Karpas-422 (cell line): ENCODE measurements around the gene CSRP3. TPM values are rescaled to one million over a fixed set of nuclear protein-coding genes. Genes with fewer than 3 reads are reported as not detected.

Experiments used
- DNase-seq: peaks from one replicate; pipeline ENCODE4 v3.0.0-alpha.2; 2015
- H2AFZ ChIP-seq: fragments of 200-600 bp; sonication (generic); 2 replicates; pipeline ENCODE4 v1.6.1; 2014; ENCODE audit warnings: antibody characterized with exemption, low read length, mixed read lengths
- H3K27ac ChIP-seq: fragments of 200-600 bp; sonication (generic); 2 replicates; pipeline ENCODE4 v1.5.1; 2014; ENCODE audit warnings: mild to moderate bottlenecking, low read length, moderate library complexity
- H3K27me3 ChIP-seq: fragments of 200-600 bp; sonication (generic); 2 replicates; pipeline ENCODE4 v1.6.1; 2014; ENCODE audit warnings: low read length, mixed read lengths
- H3K36me3 ChIP-seq: fragments of 200-600 bp; sonication (generic); 2 replicates; pipeline ENCODE4 v1.6.1; 2014; ENCODE audit warnings: low read length, mixed read lengths; ENCODE audit not compliant: insufficient read depth
- H3K4me1 ChIP-seq: fragments of 200-600 bp; sonication (generic); 2 replicates; pipeline ENCODE4 v1.6.1; 2014; ENCODE audit warnings: mild to moderate bottlenecking, low read length, mixed read lengths
- H3K4me2 ChIP-seq: fragments of 200-600 bp; sonication (generic); 2 replicates; pipeline ENCODE4 v1.6.1; 2014; ENCODE audit warnings: low read length, low read depth, mild to moderate bottlenecking; ENCODE audit not compliant: poor library complexity, severe bottlenecking
- H3K4me3 ChIP-seq: fragments of 200-600 bp; sonication (generic); 2 replicates; pipeline ENCODE4 v1.5.1; 2014; ENCODE audit warnings: mild to moderate bottlenecking, antibody characterized with exemption, low read length, mixed read lengths
- H3K79me2 ChIP-seq: fragments of 200-600 bp; sonication (generic); 2 replicates; pipeline ENCODE4 v1.6.1; 2014; ENCODE audit warnings: mild to moderate bottlenecking, low read length, mixed read lengths
- H3K9ac ChIP-seq: fragments of 200-600 bp; sonication (generic); 2 replicates; pipeline ENCODE4 v1.6.0; 2014; ENCODE audit warnings: low read length
- H3K9me2 ChIP-seq: fragments of 200-600 bp; sonication (generic), shearing (Covaris generic); replicated peaks from 2 replicates; pipeline ENCODE4 v1.6.0; 2014; ENCODE audit warnings: mild to moderate bottlenecking, low read length, moderate library complexity; ENCODE audit not compliant: insufficient read depth
- H3K9me3 ChIP-seq: fragments of 300-700, 200-600 bp; sonication (generic); 2 replicates; pipeline ENCODE4 v1.6.1; 2014; ENCODE audit warnings: low read length, mixed read lengths
- H4K20me1 ChIP-seq: fragments of 200-600 bp; sonication (generic); 2 replicates; pipeline ENCODE4 v1.6.1; 2014; ENCODE audit warnings: mild to moderate bottlenecking, antibody characterized with exemption, low read length, low read depth; ENCODE audit not compliant: insufficient read depth
- total RNA-seq: library from RNA; depleted of rRNA; stranded (reverse); fragments of >200 nt; shearing (Covaris generic); gene quantifications from 2 replicates; pipeline ENCODE4 v1.2.3, GENCODE V29; 2014; ENCODE audit warnings: low replicate concordance

CSRP3 gene
- total RNA-seq, 1 experiment from 2014 or later = not detected

DNA sequence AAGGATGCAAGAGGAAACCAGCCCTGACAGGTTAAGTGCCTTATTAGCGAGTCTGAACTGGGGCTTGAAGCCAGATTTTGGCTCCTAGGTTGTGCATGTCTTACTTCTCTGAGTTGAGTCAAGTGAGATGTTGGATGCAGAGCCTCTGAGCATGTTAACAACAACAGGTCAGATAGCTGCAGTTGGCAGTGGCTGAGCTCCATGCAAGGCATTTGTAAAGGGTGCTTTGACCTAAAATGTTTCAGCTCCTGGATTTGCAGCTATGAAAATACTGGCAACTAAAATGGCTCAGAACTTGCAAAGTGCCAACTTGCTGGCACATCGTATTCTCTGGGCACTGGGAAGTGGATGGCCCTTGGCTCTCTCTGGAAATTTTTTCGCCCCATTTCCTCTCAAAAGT lies 16.4 kb upstream of the CSRP3 start:
- H3K9me2 ChIP-seq = no peaks in the 10 kb centered on the region
- H4K20me1 ChIP-seq = no peaks in the 10 kb centered on the region
- no peaks in the 10 kb centered on the region for H3K9me3 ChIP-seq
- no peaks in the 10 kb centered on the region for H3K79me2 ChIP-seq
- no peak overlapping the region for H3K4me3 ChIP-seq
- no peak overlapping the region for H2AFZ ChIP-seq
- H3K36me3 ChIP-seq = peaks cover 2% of the 10 kb centered on the region; the same call in 1 of the 2 replicates
- no peaks in the 10 kb centered on the region for H3K4me1 ChIP-seq
- no peaks in the 10 kb centered on the region for H3K27me3 ChIP-seq
- no peak overlapping the region for H3K4me2 ChIP-seq
- DNase-seq = no peak
- no peak overlapping the region for H3K9ac ChIP-seq
- H3K27ac ChIP-seq = no peak overlapping the region

GRCh38 chr11:19216709-19217374 lies 15.1 kb upstream of the CSRP3 start:
- H3K27ac ChIP-seq = no peak overlapping the region
- no peaks in the 10 kb centered on the region for H3K27me3 ChIP-seq
- H3K9me2 ChIP-seq = no peaks in the 10 kb centered on the region
- H3K9ac ChIP-seq = no peak overlapping the region
- no peak overlapping the region for H3K4me2 ChIP-seq
- H4K20me1 ChIP-seq = no peaks in the 10 kb centered on the region
- no peak for DNase-seq
- no peak overlapping the region for H3K4me3 ChIP-seq
- no peaks in the 10 kb centered on the region for H3K4me1 ChIP-seq
- H2AFZ ChIP-seq = no peak overlapping the region
- no peaks in the 10 kb centered on the region for H3K79me2 ChIP-seq
- H3K9me3 ChIP-seq = no peaks in the 10 kb centered on the region
- no peaks in the 10 kb centered on the region for H3K36me3 ChIP-seq

- Histone ChIP-seq H3K27ac (no peak overlapping the region), H3K9me2 (no peaks in the 10 kb centered on the region), H3K4me2 (no peak overlapping the region), H3K36me3 (no peaks in the 10 kb centered on the region), H3K79me2 (no peaks in the 10 kb centered on the region), H3K9me3 (no peaks in the 10 kb centered on the region), H3K4me1 (no peaks in the 10 kb centered on the region), H4K20me1 (no peaks in the 10 kb centered on the region), H3K27me3 (no peaks in the 10 kb centered on the region), H3K4me3 (no peak overlapping the region), H2AFZ (no peak overlapping the region), H3K9ac (no peak overlapping the region)
- DNase-seq = no peak
Observed at GRCh38 chr11:19216021-19216420, 14.2 kb upstream of the CSRP3 start.

DNA sequence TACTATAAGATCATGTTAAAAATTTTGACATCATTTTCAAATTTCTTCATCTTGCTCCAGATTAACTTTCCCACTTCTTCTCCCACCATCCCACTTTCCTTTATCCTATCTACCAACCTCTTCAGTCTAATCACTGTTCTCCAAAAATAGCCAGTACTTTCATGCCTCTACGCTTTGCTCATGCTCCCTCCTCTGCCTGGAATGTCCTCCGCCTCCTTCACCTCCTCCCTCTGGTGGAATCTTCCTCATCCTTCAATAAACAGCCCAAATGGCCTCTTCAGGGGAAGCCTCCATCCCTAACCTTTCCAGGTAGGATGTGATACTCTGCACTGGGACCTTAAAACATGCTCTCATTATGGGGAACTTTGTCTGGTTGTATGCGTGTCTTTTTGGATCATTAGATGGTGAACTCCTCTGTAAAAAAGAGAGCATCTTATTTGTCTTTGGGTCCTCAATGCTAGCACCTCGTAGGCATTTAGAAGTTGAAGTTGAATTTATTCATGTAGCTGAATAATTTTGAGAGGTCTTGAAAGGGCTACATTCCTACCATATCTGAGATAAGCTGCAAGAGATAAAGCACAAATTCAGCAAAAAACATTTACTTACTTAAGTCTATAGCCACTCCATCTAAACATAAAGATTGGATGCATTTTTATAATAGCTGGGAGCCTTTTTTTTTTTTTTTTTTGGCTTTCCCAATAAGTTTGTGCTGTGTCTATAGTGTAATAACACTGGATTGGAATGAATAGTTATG lies 8.0 kb upstream of the CSRP3 start:
- Histone ChIP-seq H3K79me2 (no peaks in the 10 kb centered on the region), H3K4me1 (no peaks in the 10 kb centered on the region)

DNA sequence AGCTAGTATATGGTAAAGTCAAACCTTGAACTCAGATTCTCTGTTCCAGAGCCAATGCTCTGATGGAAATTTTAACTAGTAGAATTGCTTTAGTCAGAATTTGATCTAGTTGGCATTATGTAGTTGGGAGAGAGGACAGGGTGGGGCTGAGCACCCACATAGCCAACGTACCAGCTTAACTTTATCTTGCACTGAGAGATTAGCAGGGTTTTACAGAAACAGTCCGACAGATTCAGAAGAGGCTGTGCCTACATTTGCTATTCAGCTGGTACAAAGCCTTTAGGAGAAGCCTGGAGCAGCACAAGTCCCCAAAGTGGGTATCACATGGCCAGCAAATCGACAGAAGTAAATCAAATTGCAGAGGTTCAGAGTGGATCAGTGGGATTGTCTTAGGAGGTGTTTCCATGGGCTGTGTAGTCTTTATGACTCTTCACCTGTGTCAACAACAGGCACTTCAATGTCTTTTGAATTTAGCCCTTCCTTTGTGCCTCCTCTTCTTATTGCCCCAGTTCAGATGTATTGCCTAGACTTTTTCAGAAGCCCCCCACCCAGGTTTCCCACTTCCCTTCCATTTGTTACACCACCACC lies 7.3 kb upstream of the CSRP3 start:
- Histone ChIP-seq H2AFZ (no peak overlapping the region), H3K9ac (no peak overlapping the region), H3K9me2 (no peaks in the 10 kb centered on the region), H3K4me1 (no peaks in the 10 kb centered on the region), H3K79me2 (no peaks in the 10 kb centered on the region), H4K20me1 (no peaks in the 10 kb centered on the region), H3K36me3 (no peaks in the 10 kb centered on the region), H3K27me3 (no peaks in the 10 kb centered on the region), H3K9me3 (no peaks in the 10 kb centered on the region), H3K4me2 (no peak overlapping the region), H3K4me3 (no peak overlapping the region), H3K27ac (no peak overlapping the region)
- DNase-seq = no peak

More for the DNA sequence above, 8.0 kb upstream of the CSRP3 start:
- no peak overlapping the region for H3K4me3 ChIP-seq
- no peaks in the 10 kb centered on the region for H3K36me3 ChIP-seq
- no peak for DNase-seq
- no peaks in the 10 kb centered on the region for H3K27me3 ChIP-seq
- H2AFZ ChIP-seq = no peak overlapping the region
- no peak overlapping the region for H3K4me2 ChIP-seq
- no peak overlapping the region for H3K27ac ChIP-seq
- no peaks in the 10 kb centered on the region for H4K20me1 ChIP-seq
- H3K9me3 ChIP-seq = no peaks in the 10 kb centered on the region
- H3K9ac ChIP-seq = no peak overlapping the region
- H3K9me2 ChIP-seq = no peaks in the 10 kb centered on the region

- Histone ChIP-seq H3K27me3 (no peaks in the 10 kb centered on the region), H3K9me3 (no peaks in the 10 kb centered on the region), H3K36me3 (no peaks in the 10 kb centered on the region), H3K27ac (no peak overlapping the region), H4K20me1 (no peaks in the 10 kb centered on the region), H3K4me1 (no peaks in the 10 kb centered on the region), H3K79me2 (no peaks in the 10 kb centered on the region), H3K9ac (no peak overlapping the region), H3K9me2 (no peaks in the 10 kb centered on the region), H2AFZ (no peak overlapping the region), H3K4me2 (no peak overlapping the region), H3K4me3 (no peak overlapping the region)
- DNase-seq = no peak
Observed at GRCh38 chr11:19208181-19208580, 6.4 kb upstream of the CSRP3 start.

DNA sequence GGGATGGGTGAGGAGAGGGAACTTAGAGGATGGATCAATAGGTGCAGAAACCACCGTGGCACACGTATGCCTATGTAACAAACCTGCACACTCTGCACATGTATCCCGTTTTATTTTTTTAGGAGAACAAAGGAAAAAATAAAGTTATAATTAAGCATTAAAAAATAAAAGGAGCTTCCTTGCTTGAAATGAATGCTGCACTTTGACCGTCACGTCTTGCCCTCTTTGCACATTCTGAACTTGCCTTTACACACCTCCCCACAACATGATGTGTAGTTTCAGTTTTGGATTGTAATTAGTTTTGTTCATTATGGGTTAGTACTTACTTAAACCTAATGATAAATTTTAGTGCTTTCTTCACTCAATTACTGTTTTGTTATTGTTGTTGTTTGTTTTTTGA lies 3.1 kb upstream of the CSRP3 start:
- H3K79me2 ChIP-seq = no peaks in the 10 kb centered on the region
- no peaks in the 10 kb centered on the region for H3K9me2 ChIP-seq
- no peak overlapping the region for H3K9ac ChIP-seq
- H3K27me3 ChIP-seq = no peaks in the 10 kb centered on the region
- H3K4me1 ChIP-seq = no peaks in the 10 kb centered on the region
- no peak for DNase-seq
- H3K27ac ChIP-seq = no peak overlapping the region
- H3K4me2 ChIP-seq = no peak overlapping the region
- H3K9me3 ChIP-seq = no peaks in the 10 kb centered on the region
- no peak overlapping the region for H3K4me3 ChIP-seq
- no peaks in the 10 kb centered on the region for H3K36me3 ChIP-seq
- H2AFZ ChIP-seq = no peak overlapping the region
- H4K20me1 ChIP-seq = no peaks in the 10 kb centered on the region

DNA sequence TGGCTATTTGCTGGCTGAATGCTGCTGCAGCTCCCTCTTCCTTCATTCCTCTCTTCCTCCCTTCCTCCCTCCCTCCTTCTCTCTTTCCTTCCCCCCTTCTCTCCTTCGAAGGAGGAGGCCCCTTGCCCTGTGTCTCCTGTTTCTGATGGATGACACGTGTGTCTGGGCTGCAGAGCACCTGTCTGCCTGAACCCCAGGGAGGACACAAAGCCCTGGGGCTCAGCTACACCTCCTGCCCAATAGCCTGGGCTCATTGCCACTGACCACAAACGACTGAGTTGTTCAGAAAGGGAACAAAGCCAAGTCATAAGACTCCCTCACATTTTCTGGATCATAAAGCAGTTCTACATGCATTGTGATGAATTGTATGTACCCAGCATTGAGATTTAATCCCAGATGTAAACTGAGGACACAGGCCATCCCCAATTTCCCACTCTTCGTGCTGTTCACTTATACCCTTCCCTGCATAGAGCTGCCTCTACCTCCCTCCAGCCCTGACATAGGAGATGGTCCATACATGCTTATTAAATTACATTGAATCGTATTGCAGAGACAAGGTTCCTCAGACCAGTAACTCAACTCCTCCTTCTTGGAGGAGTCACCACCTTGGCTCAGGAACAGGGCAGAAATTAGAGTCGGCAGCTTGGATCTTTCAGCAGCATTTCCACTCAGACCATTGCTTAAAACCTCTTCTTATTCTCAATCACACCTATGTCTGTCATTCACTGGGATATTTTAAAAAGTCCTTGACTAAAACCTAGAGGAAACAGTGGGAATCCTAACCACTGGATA lies 1.2 kb downstream of the CSRP3 start:
- no peak overlapping the region for H3K4me3 ChIP-seq
- H3K9me2 ChIP-seq = no peaks in the 10 kb centered on the region
- no peaks in the 10 kb centered on the region for H3K27me3 ChIP-seq
- H3K9me3 ChIP-seq = no peaks in the 10 kb centered on the region
- H2AFZ ChIP-seq = no peak overlapping the region
- H3K9ac ChIP-seq = no peak overlapping the region
- H3K79me2 ChIP-seq = no peaks in the 10 kb centered on the region
- no peak for DNase-seq
- no peaks in the 10 kb centered on the region for H4K20me1 ChIP-seq
- no peaks in the 10 kb centered on the region for H3K36me3 ChIP-seq
- H3K27ac ChIP-seq = no peak overlapping the region
- H3K4me1 ChIP-seq = no peaks in the 10 kb centered on the region
- H3K4me2 ChIP-seq = no peak overlapping the region
